HG03039 (cell line): ENCODE measurements around the gene HDAC11.
"Not testable (repeated sequence)": the region's sequence is repeated elsewhere in the genome, so short reads cannot be mapped to it uniquely, and the experiment has no call there.

Source experiments
- ATAC-seq: cut with Tn5 transposase; IDR thresholded peaks from one replicate; pipeline ENCODE4 v1.9.1; 2021; ENCODE audit warnings: mild to moderate bottlenecking, moderate library complexity; ENCODE audit not compliant: unreplicated experiment

The HDAC11 gene

DNA sequence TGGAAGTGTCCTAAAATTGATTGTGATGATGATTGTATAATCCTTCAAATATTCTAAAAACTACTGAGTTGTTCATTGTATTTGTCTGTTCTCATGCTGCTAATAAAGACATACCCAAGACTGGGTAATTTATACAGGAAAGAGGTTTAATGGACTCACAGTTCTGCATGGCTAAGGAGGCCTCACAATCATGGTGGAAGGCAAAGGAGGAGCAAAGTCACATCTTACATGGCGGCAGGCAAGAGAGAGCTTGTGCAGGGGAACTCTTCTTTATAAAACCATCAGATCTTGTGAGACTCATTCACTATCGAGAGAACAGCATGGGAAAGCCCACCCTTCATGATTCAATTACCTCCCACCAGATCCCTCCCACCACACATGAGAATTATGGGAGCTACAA lies 41.6 kb downstream of the HDAC11 start:
- not testable (repeated sequence) for ATAC-seq

DNA sequence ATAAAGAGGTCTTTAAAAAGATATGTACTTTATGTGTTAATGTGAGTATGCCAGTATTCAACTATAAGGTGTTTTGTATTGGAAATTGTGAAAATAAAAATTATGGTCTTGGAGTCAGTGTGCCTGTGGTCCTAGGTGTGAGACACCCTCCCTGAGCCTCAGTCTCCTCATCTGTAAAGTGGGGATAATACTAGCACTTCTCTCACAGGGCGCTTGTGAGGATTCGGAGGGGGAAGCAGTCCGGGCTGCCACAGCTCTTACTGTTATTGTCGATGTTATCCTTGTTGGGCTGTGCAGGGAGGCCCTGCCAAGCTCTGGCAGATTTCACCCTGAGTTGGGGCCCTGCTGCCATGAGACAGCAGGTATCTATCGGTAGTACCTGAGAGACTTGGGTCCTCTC lies 42.1 kb downstream of the HDAC11 start:
- no peak for ATAC-seq

- ATAC-seq, result no peak
Observed at GRCh38 chr3:13524979-13525669, 45.0 kb downstream of the HDAC11 start.

DNA sequence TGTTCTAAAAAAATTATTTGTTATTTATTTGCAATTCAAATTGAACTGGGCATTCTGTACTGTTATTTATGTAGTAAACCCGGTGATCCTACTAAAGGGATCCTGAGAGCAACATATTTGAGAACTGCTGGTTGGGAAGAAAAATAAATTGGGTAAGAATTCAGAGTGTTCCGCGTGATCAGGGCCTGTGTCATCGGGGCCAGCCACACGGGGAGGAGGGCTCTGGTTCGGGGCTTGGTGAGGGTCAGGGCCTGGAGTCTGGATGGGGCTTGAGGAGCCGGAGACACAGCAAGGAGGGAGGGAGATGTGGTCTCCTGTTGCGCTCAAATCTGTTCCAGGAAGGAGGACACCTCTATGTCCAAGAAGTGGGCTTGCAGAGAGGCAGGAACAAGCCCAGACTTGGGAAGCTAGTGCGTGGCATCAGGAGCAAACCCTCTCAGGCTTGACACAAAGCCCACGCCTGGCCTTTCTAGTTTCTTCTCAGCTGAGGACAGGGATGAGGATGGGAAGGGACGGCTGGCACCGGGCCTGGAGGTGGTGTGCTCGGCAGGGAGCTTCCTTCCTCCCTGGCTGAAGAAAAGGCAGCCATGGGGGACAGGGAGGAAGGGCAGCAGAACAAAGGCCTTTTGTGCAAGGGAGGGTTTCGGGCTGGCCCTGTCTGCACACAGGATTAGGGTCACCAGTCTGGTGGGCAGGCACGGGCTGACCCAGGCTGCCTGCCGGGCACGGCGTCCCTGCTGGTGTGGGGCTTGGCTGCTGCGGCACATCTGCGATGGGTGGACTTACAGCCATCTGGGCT lies 45.9 kb downstream of the HDAC11 start:
- no peak for ATAC-seq

GRCh38 chr3:13526626-13526949 lies 46.5 kb downstream of the HDAC11 start:
- ATAC-seq, result no peak

- no peak for ATAC-seq
Observed at GRCh38 chr3:13528217-13528867, 48.2 kb downstream of the HDAC11 start.

DNA sequence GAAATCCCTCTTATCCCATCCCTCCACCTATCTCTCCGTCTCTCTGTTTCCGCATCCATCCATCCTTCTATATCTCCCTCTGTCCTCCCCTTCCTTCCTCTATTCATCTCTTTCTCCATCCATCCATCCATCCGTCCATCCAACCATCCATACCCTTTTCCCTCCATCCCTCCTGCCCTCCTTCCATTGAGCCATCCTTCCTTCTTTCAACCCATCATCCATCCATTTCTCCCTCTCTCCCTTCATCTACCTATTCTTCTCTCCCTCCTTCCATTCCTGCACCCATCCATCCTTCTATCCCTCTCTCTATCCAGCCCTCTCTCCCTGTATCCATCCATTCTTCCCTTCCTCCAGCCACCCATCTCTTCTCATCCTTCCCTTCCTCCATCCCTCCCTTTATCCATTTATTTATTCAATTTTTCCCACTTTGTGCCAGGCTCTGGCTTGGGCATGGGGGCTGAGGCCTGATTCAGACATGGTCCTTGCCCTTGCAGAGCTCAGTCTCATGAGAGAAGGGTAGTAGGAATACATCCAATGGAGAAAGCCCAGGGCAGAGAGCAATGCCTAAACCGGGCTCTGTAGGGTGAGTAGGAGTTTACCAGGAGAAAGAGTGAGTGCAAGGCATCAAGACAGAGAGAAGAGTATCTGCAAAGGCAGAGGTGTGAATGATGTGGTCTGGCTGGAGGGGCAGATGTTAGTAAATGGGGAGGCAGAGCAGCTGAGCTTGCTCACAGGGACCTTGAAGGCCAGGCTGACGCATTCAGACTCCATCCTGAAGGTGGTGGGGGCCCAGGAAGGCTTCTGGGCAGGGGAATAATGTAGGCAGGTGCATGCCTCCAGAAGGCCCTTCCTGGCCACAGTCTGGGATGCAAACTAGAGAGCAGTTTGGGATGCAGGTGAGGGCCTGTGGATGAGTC lies 49.3 kb downstream of the HDAC11 start:
- ATAC-seq, result no peak

DNA sequence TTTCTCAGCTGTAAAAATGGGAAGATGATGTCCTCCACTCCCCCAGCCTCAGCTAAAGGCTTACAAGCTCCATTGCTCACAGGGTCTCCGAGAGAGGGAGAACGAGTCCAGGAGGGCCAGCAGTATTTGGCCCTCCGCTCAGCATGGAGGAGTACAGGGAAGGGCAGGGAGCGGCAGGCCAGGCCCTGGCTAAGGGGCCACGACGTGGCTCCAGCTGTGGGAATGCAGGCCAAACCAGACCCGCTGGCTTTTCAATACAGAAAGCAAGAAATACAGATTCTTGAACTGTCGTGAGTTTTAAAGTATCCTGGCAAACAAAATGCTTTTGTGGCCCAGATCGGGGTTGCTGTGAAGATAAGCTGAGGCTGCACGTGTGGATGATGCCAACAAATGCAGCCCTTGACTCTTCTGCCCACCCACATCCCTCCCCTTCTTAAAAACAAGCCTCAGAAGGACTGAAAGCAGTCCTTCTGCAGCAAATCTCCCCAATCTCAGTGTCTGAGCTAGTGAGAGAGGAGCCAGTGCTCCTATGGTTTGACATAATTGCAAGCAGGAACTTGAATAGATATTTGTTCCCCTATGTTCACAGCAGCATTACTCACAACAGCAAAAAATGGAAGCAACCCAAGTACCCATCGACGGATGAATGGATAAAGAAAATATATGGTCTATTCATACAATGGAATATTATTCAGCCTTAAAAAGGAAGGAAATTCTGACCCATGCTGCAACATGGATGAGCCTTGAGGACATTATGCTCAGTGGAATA lies 50.3 kb downstream of the HDAC11 start:
- ATAC-seq, result no peak

- no peak for ATAC-seq
Observed at GRCh38 chr3:13532085-13532484, 52.0 kb downstream of the HDAC11 start.

DNA sequence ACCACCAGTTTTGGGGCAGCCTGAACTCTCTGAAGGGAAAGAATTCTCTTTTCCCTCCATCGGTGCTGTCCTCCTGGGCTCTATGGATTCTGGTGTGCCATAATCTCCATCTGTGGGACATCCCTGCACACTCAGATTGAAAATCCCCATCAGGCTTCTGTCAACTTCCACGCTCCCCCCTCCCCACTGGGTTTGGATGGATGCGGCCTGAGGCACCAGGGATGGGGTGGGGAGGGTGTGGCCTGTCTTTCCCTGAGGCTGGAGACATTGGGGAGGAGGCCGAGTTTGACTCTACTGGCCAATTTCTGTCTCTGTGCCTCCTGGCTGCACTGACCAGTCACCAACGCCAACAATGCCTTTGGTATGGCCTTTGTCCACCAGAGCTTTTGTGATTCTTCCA lies 52.5 kb downstream of the HDAC11 start:
- ATAC-seq, result no peak

GRCh38 chr3:13533885-13534301 lies 53.8 kb downstream of the HDAC11 start:
- no peak for ATAC-seq

DNA sequence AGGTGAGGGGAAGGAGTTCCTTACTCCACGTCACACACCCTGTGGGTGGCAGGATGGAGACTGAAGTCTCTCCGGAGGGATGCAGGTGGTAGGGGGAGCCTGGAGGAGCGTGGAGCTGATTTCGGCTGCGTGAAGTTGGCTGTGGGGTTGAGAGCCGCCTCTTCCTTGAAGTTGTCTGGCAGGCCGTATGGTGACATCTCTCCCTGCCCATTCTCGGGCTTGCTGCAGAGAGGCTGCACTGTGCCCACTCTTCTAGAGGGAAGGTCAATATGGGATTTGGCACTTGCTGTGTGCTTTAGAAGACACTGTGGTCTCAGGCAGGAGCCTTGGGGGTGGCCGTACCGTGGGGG lies 55.4 kb downstream of the HDAC11 start:
- no peak for ATAC-seq

- no peak for ATAC-seq
Observed at GRCh38 chr3:13535905-13536304, 55.8 kb downstream of the HDAC11 start.

DNA sequence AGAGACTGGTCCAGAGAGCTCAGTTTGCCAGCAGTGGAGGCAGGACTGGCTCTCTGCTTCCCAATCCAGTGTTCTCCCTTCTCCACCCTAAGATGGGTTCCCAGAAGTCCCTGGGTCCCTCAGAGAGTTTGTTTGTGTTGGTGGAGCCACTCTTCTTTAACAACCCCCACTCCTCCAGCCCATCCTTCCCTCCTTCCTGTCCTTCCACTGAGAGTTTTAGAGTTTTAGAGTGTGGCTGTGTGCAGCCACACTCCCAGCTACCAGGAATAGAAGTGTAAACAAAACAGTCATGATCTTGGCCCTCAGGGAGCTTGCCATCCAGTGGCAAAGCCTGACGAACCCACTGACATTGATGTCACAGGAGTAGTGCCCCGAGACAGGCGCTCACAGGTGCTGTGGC lies 56.3 kb downstream of the HDAC11 start:
- no peak for ATAC-seq

- no peak for ATAC-seq
Observed at GRCh38 chr3:13536832-13537231, 56.7 kb downstream of the HDAC11 start.

DNA sequence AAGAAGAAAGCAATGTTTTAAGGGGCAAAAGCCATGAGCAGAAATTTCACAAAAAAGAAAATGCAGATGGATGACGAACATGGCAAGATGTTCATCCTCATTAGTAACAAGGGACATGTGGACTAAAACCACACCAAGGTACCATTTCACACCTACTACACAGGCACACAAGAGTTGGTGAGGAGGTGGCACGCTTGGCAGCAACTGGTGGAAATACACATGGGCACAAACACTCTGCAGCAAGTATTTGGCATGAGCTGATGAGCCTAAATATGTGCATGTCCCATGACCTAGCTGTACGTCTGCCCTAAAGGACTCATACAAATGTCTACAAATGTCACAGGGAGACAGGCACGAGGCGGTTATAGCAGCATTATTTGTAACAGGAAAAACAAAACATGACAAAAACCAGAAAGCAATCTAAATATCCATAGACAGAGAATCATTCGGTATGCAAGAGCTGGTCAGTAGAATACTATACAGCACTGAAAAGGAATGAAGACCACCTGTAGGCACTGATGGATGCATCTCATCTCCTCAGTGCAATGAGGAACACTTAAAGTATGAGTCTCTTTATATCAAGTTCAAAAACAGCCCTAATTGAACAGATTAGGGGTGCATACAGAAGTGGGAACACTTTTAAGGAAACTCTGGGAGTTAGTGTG lies 57.3 kb downstream of the HDAC11 start:
- no peak for ATAC-seq

- no peak for ATAC-seq
Observed at GRCh38 chr3:13537909-13538296, 57.8 kb downstream of the HDAC11 start.

DNA sequence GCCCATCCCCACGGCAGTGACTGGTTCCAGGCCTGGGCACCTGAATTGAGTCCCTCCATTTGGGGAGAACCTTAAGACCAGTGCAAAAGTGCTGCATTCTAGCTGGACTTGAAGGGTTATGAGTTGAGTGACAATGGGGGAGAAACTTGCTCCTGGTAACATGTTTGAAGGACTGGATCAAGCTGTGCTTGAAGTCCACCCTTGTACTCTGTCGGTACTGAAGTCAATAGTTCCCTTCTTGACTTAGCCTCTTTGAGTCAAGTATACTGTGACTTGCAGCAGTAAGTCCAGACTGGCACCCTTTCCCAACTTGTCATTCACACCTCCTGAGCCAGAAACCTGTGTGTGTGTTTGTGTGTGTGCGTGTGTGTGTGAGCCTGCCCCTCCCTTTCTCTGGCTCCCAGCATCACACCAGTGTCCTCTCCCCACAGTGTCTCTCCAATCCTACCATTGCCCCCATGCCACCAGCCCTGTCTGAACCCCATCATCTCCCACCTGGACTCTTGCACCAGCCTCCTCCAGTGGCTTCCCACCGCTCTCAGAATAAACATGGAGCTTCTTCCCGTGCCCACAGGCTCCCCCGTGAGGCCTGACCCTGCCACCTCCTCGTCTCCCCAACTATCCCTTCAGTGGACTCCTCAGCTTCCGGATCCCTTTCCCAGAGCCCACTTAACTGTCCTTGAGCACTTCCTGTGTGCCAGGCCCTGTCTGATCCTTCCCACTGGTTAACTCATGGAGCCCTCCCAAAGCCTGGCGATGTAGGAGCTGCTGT lies 58.6 kb downstream of the HDAC11 start:
- no peak for ATAC-seq

DNA sequence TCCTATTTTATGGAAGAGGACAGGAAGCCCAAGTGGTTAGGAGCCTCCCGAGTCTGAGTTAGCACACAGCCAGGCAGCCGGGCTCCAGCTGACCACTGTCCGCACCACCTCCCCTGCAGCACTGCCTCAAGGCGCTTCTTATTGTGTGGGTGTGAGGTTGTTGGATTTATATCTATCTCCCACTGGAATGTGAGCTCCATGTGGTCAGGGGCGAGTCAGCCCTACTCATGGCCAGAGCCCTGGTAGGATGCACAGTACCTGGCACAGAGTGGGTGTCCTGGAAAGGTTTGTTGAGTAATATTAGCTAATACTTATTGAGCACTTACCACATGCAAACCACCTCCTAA lies 59.2 kb downstream of the HDAC11 start:
- ATAC-seq, result no peak
